Liver (tissue), 9 donors: ENCODE results near the gene PRICKLE1. TPM values are rescaled to one million over a fixed set of nuclear protein-coding genes. Genes with fewer than 3 reads are reported as not detected.

Experiments used
- DNase-seq: peaks from one replicate; pipeline ENCODE4 v3.0.0-alpha.2; 2017; ENCODE audit warnings: low spot score
- H3K27ac ChIP-seq, 2 donors: one replicate each; pipeline ENCODE4 v1.7.0; 2013; ENCODE audit warnings: inconsistent platforms in 2 of 2, low read length in 2 of 2, control low read depth in 1 of 2, low read depth in 1 of 2, mild to moderate bottlenecking in 1 of 2
- H3K27me3 ChIP-seq, 4 donors: one replicate each; pipeline versions ENCODE4 v1.6.1 to v1.7.0; 2013; ENCODE audit warnings: low read length in 3 of 4, inconsistent platforms in 1 of 4, mild to moderate bottlenecking in 1 of 4, moderate library complexity in 1 of 4; ENCODE audit not compliant: control insufficient read depth in 4 of 4, insufficient read depth in 4 of 4
- H3K36me3 ChIP-seq, 4 donors: one replicate each; pipeline versions ENCODE4 v1.6.1 to v1.7.0; 2013; ENCODE audit warnings: low read length in 3 of 4, mild to moderate bottlenecking in 3 of 4, low read depth in 1 of 4, moderate library complexity in 1 of 4; ENCODE audit not compliant: control insufficient read depth in 4 of 4, insufficient read depth in 3 of 4
- H3K4me1 ChIP-seq, 4 donors: one replicate each; pipeline versions ENCODE4 v1.6.1 to v1.7.0; 2013; ENCODE audit warnings: low read length in 3 of 4, mild to moderate bottlenecking in 3 of 4, moderate library complexity in 1 of 4; ENCODE audit not compliant: control insufficient read depth in 4 of 4, insufficient read depth in 4 of 4
- H3K4me3 ChIP-seq, 3 donors: one replicate each; pipeline versions ENCODE4 v1.6.1 to v1.7.0; 2013; ENCODE audit warnings: low read length in 3 of 3, control low read depth in 1 of 3, low read depth in 1 of 3, mild to moderate bottlenecking in 1 of 3
- H3K9ac ChIP-seq, 2 donors: one replicate each; pipeline ENCODE4 v1.7.0; 2013; ENCODE audit warnings: low read length in 2 of 2, mild to moderate bottlenecking in 2 of 2, moderate library complexity in 2 of 2, control low read depth in 1 of 2, low read depth in 1 of 2
- H3K9me3 ChIP-seq, 4 donors: one replicate each; pipeline versions ENCODE4 v1.6.1 to v1.7.0; 2013; ENCODE audit warnings: low read length in 3 of 4; ENCODE audit not compliant: control insufficient read depth in 4 of 4
- EGR1 ChIP-seq, 2 donors: IDR thresholded peaks; 2 replicates each; pipeline ENCODE4 v1.6.1; 2016 to 2018; ENCODE audit warnings: antibody characterized with exemption in 2 of 2, low read depth in 2 of 2
- FOXA1 ChIP-seq: IDR thresholded peaks from 2 replicates; pipeline ENCODE4 v1.6.1; 2016; ENCODE audit warnings: antibody characterized with exemption
- FOXA2 ChIP-seq: IDR thresholded peaks from 2 replicates; pipeline ENCODE4 v1.6.1; 2016; ENCODE audit warnings: antibody characterized with exemption
- GABPA ChIP-seq, 2 donors: IDR thresholded peaks in 1 of 2; conservative IDR thresholded peaks in 1 of 2; 2 replicates each; pipeline ENCODE4 v1.6.1; 2016; ENCODE audit warnings: antibody characterized with exemption in 2 of 2, mild to moderate bottlenecking in 1 of 2, moderate library complexity in 1 of 2
- HNF4A ChIP-seq, 2 donors: conservative IDR thresholded peaks; 2 replicates each; pipeline ENCODE4 v1.6.1; 2016; ENCODE audit warnings: antibody characterized with exemption in 2 of 2, mild to moderate bottlenecking in 2 of 2
- HNF4G ChIP-seq: IDR thresholded peaks from 2 replicates; pipeline ENCODE4 v1.6.1; 2016; ENCODE audit warnings: antibody characterized with exemption
- JUND ChIP-seq, 2 donors: IDR thresholded peaks; 2 replicates each; pipeline ENCODE4 v1.6.1; 2016; ENCODE audit warnings: antibody characterized with exemption in 2 of 2
- MAX ChIP-seq: IDR thresholded peaks from 2 replicates; pipeline ENCODE4 v1.6.1; 2016; ENCODE audit warnings: antibody characterized with exemption
- NR2F2 ChIP-seq: IDR thresholded peaks from 2 replicates; pipeline ENCODE4 v1.6.1; 2016; ENCODE audit warnings: antibody characterized with exemption
- RAD21 ChIP-seq, 2 donors: IDR thresholded peaks; 2 replicates each; pipeline ENCODE4 v1.6.1; 2016; ENCODE audit warnings: antibody characterized with exemption in 2 of 2, mild to moderate bottlenecking in 2 of 2
- REST ChIP-seq: IDR thresholded peaks from 2 replicates; pipeline ENCODE4 v1.6.1; 2016; ENCODE audit warnings: antibody characterized with exemption, mild to moderate bottlenecking
- RXRA ChIP-seq, 2 donors: IDR thresholded peaks; 2 replicates each; pipeline ENCODE4 v1.6.1; 2017 to 2018; ENCODE audit warnings: antibody characterized with exemption in 2 of 2, mild to moderate bottlenecking in 1 of 2
- SP1 ChIP-seq: IDR thresholded peaks from 2 replicates; pipeline ENCODE4 v1.6.1; 2018; ENCODE audit warnings: antibody characterized with exemption, mild to moderate bottlenecking
- TAF1 ChIP-seq: conservative IDR thresholded peaks from 2 replicates; pipeline ENCODE4 v1.6.1; 2016; ENCODE audit warnings: antibody characterized with exemption, mild to moderate bottlenecking
- YY1 ChIP-seq: IDR thresholded peaks from 2 replicates; pipeline ENCODE4 v1.6.1; 2016; ENCODE audit warnings: antibody characterized with exemption, mild to moderate bottlenecking
- WGBS: extraction: QIAGEN DNeasy Blood & Tissue Kit; methylation state at CpG from one replicate; pipeline ENCODE4 v1.1.7; 2013; 5-methylcytosine and 5-hydroxymethylcytosine counted together
- polyA plus RNA-seq, 2 donors: library from polyadenylated mRNA; stranded (reverse) in 1 of 2; unstranded in 1 of 2; fragments of 200-250 nt in 1 of 2; fragments of >200 nt in 1 of 2; fragmentation: Nextera tagmentation in 1 of 2; extraction: Ambion mirVana in 1 of 2; gene quantifications; one replicate each; pipeline versions ENCODE4 v1.2.1 to v1.2.3, GENCODE V29; 2013 to 2015
- total RNA-seq, 2 donors: library from RNA; depleted of rRNA; stranded (reverse); fragments of >200 nt; gene quantifications; one replicate each; pipeline ENCODE4 v1.2.3, GENCODE V29; 2014
- TF ChIP-seq, protein P1 (sequence below): fragments of 150-350 bp; IDR thresholded peaks from 2 replicates; pipeline ENCODE4 v1.5.1; 2017; ENCODE audit warnings: improper control_type of control experiment, low read depth, low read length; ENCODE audit not compliant: missing input control
- TF ChIP-seq, protein P2 (sequence below): IDR thresholded peaks from 2 replicates; pipeline ENCODE4 v1.6.1; 2016; ENCODE audit warnings: antibody characterized with exemption
- TF ChIP-seq, protein P3 (sequence below): IDR thresholded peaks from 2 replicates; pipeline ENCODE4 v1.6.1; 2016; ENCODE audit warnings: antibody characterized with exemption
- donor health status: healthy.
- donor health status: healthy.
- donor health status: healthy.
- donor health status: healthy.
- donor health status: healthy.

PRICKLE1 gene
- total and polyA plus RNA-seq, 4 donors: 0.59 to 5.7 (median 2.2) TPM

DNA sequence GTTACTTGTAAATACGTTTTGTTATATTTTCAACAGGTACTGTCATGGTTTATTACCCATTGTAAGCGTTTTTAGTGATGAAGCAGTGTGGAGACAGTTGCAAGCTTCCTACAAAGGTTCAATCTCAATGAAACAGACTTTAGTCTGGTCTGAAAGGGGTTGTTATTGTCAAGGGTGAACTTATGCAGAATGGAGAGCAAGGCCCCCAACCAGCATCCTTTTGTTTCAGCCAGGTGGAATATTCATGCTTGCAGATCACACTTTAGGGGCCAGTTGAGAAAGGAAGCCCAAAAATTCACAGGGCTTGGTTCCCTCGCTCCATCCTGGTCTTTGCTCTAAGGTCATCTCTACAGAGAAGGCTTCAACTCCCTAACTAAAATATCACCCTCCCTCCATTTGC, 103.7 kb downstream of the PRICKLE1 start:
- Histone ChIP-seq H3K9ac (no peak overlapping the region), H3K4me3 (no peak overlapping the region), H3K36me3 (no peaks in the 10 kb centered on the region), H3K4me1 (peaks cover 8 to 22% (median 16%) of the 10 kb centered on the region in 4 donors), H3K27ac (no peak overlapping the region), H3K27me3 (peaks cover 0 to 11% (median 1%) of the 10 kb centered on the region in 4 donors), H3K9me3 (no peaks in the 10 kb centered on the region)
- DNase-seq: no peak
- 80% methylated on average over 3 of the region's 3 CpGs for WGBS
- no peak for TF ChIP-seq MAX
- TF ChIP-seq EGR1 (IDR thresholded peaks at IDR 0.05; ENCODE audit: low read depth in 2 of 2): no peak
- no peak for TF ChIP-seq RXRA (IDR thresholded peaks at IDR 0.05)
- no peak for TF ChIP-seq HNF4G
- TF ChIP-seq, protein P1, sequence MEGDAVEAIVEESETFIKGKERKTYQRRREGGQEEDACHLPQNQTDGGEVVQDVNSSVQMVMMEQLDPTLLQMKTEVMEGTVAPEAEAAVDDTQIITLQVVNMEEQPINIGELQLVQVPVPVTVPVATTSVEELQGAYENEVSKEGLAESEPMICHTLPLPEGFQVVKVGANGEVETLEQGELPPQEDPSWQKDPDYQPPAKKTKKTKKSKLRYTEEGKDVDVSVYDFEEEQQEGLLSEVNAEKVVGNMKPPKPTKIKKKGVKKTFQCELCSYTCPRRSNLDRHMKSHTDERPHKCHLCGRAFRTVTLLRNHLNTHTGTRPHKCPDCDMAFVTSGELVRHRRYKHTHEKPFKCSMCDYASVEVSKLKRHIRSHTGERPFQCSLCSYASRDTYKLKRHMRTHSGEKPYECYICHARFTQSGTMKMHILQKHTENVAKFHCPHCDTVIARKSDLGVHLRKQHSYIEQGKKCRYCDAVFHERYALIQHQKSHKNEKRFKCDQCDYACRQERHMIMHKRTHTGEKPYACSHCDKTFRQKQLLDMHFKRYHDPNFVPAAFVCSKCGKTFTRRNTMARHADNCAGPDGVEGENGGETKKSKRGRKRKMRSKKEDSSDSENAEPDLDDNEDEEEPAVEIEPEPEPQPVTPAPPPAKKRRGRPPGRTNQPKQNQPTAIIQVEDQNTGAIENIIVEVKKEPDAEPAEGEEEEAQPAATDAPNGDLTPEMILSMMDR: no peak
- TF ChIP-seq, protein P2, sequence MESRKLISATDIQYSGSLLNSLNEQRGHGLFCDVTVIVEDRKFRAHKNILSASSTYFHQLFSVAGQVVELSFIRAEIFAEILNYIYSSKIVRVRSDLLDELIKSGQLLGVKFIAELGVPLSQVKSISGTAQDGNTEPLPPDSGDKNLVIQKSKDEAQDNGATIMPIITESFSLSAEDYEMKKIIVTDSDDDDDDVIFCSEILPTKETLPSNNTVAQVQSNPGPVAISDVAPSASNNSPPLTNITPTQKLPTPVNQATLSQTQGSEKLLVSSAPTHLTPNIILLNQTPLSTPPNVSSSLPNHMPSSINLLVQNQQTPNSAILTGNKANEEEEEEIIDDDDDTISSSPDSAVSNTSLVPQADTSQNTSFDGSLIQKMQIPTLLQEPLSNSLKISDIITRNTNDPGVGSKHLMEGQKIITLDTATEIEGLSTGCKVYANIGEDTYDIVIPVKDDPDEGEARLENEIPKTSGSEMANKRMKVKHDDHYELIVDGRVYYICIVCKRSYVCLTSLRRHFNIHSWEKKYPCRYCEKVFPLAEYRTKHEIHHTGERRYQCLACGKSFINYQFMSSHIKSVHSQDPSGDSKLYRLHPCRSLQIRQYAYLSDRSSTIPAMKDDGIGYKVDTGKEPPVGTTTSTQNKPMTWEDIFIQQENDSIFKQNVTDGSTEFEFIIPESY: no peak
- no peak for TF ChIP-seq FOXA1
- no peak for TF ChIP-seq TAF1
- no peak for TF ChIP-seq SP1
- no peak for TF ChIP-seq REST
- TF ChIP-seq FOXA2: no peak
- TF ChIP-seq HNF4A (conservative IDR thresholded peaks at IDR 0.05): no peak
- TF ChIP-seq, protein P3, sequence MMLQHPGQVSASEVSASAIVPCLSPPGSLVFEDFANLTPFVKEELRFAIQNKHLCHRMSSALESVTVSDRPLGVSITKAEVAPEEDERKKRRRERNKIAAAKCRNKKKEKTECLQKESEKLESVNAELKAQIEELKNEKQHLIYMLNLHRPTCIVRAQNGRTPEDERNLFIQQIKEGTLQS: no peak
- no peak for TF ChIP-seq NR2F2
- no peak for TF ChIP-seq JUND (IDR thresholded peaks at IDR 0.05)
- TF ChIP-seq YY1: no peak
- no peak for TF ChIP-seq GABPA (IDR thresholded peaks at IDR 0.05 in 1 of 2, conservative IDR thresholded peaks at IDR 0.05 in 1 of 2)
- TF ChIP-seq RAD21 (IDR thresholded peaks at IDR 0.05): no peak
